SK-N-SH treated with all-trans-retinoic acid at 6 μM for 48 hours (cell line): Measurements from ENCODE around the gene ATP1B3.
"Not testable (repeated sequence)": the region's sequence is repeated elsewhere in the genome, so short reads cannot be mapped to it uniquely, and the experiment has no call there.

Source experiments
- ATAC-seq: fragments of 200-7000 bp; cut with Tn5 transposase; 3 replicates; pipeline ENCODE4 v1.9.1; 2020; ENCODE audit warnings: mild to moderate bottlenecking, moderate library complexity
- CREB5 ChIP-seq: fragments of 250-450 bp; sonication (Bioruptor Pico); IDR thresholded peaks from 2 replicates; pipeline ENCODE4 v1.5.1; 2020; ENCODE audit warnings: low read depth, mild to moderate bottlenecking, moderate library complexity
- CSDC2 ChIP-seq: fragments of 250-450 bp; sonication (Bioruptor Pico); IDR thresholded peaks from 2 replicates; pipeline ENCODE4 v1.5.0; 2020; ENCODE audit warnings: mild to moderate bottlenecking, moderate library complexity
- CSRNP3 ChIP-seq: fragments of 250-450 bp; sonication (Bioruptor Pico); IDR thresholded peaks from 2 replicates; pipeline ENCODE4 v1.5.1; 2021; ENCODE audit warnings: mild to moderate bottlenecking, moderate library complexity
- ESRRG ChIP-seq: fragments of 250-450 bp; sonication (Bioruptor Pico); IDR thresholded peaks from 2 replicates; pipeline ENCODE4 v1.6.1; 2021; ENCODE audit warnings: mild to moderate bottlenecking
- PATZ1 ChIP-seq: fragments of 250-450 bp; sonication (Bioruptor Pico); IDR thresholded peaks from 2 replicates; pipeline ENCODE4 v1.8.0; 2020; ENCODE audit warnings: mild to moderate bottlenecking, moderate library complexity, borderline replicate concordance
- PPARA ChIP-seq: fragments of 250-450 bp; sonication (Bioruptor Pico); IDR thresholded peaks from 2 replicates; pipeline ENCODE4 v1.5.0; 2020; ENCODE audit warnings: mild to moderate bottlenecking, borderline replicate concordance
- RARB ChIP-seq: fragments of 250-450 bp; sonication (Bioruptor Pico); IDR thresholded peaks from 2 replicates; pipeline ENCODE4 v1.8.0; 2021; ENCODE audit warnings: mild to moderate bottlenecking, moderate library complexity
- TOX ChIP-seq: fragments of 250-450 bp; sonication (Bioruptor Pico); IDR thresholded peaks from 2 replicates; pipeline ENCODE4 v1.8.0; 2021; ENCODE audit warnings: mild to moderate bottlenecking, moderate library complexity, borderline replicate concordance
- ZC3H10 ChIP-seq: fragments of 250-450 bp; sonication (Bioruptor Pico); IDR thresholded peaks from 2 replicates; pipeline ENCODE4 v1.5.1; 2021; ENCODE audit warnings: mild to moderate bottlenecking, moderate library complexity

The ATP1B3 gene

GRCh38 chr3:141971571-141971970, 95.1 kb downstream of the ATP1B3 start:
- ATAC-seq, result no peak
- TF ChIP-seq RARB (CRISPR knock-in tag) (no peak), PATZ1 (no peak), CSDC2 (CRISPR knock-in tag) (no peak), TOX (CRISPR knock-in tag) (no peak), PPARA (CRISPR knock-in tag) (no peak), CSRNP3 (CRISPR knock-in tag) (no peak), ESRRG (CRISPR knock-in tag) (no peak)
- TF ChIP-seq, all 23 proteins: peak for 0

- no peak for ATAC-seq
- TF ChIP-seq ESRRG (CRISPR knock-in tag) (no peak), CREB5 (CRISPR knock-in tag) (no peak), ZC3H10 (CRISPR knock-in tag) (no peak)
These were observed 96.0 kb downstream of the ATP1B3 start for GRCh38 chr3:141972399-141972798.

GRCh38 chr3:141974777-141975176, 98.3 kb downstream of the ATP1B3 start:
- not testable (repeated sequence) for ATAC-seq
